Cardiac muscle cell (in vitro differentiated cells and primary cell): ENCODE measurements around the gene SHC3. TPM values are rescaled to one million over a fixed set of nuclear protein-coding genes. Genes with fewer than 3 reads are reported as not detected.

ENCODE experiments used
- DNase-seq, 2 donors: peaks; one replicate each; pipeline versions ENCODE4 v3.0.0 to v3.0.0-alpha.2; 2010 to 2017; ENCODE audit warnings: low read depth in 1 of 2, low spot score in 1 of 2
- H3K27ac ChIP-seq: fragments of 200-600 bp; sonication (generic); 2 replicates; pipeline ENCODE4 v1.5.1; 2016
- H3K27me3 ChIP-seq: fragments of 200-600 bp; sonication (generic); 2 replicates; pipeline ENCODE4 v1.6.0; 2016; ENCODE audit warnings: control low read depth
- H3K36me3 ChIP-seq: fragments of 200-600 bp; sonication (generic); 2 replicates; pipeline ENCODE4 v1.5.1; 2016; ENCODE audit warnings: control low read depth
- H3K4me1 ChIP-seq: fragments of 200-600 bp; sonication (generic); 2 replicates; pipeline ENCODE4 v1.8.1; 2017; ENCODE audit warnings: low read depth, mild to moderate bottlenecking, mixed run types
- H3K4me3 ChIP-seq: fragments of 200-600 bp; sonication (generic); 2 replicates; pipeline ENCODE4 v1.5.1; 2016; ENCODE audit warnings: mild to moderate bottlenecking
- H3K9me3 ChIP-seq: fragments of 200-600 bp; sonication (generic); 2 replicates; pipeline ENCODE4 v1.5.1; 2017; ENCODE audit warnings: low read depth, mild to moderate bottlenecking, control low read depth
- polyA plus RNA-seq: library from polyadenylated mRNA; unstranded; fragments of >200 nt; fragmentation: Nextera tagmentation; extraction: Ambion mirVana; gene quantifications from 2 replicates; pipeline ENCODE4 v1.2.1, GENCODE V29; 2016
- total RNA-seq: library from RNA; depleted of rRNA; stranded (reverse); fragments of >200 nt; gene quantifications from 2 replicates; pipeline ENCODE4 v1.2.3, GENCODE V29; 2016
- TF ChIP-seq, protein P1 (sequence below): IDR thresholded peaks from 2 replicates; pipeline ENCODE4 v1.5.1; 2012; ENCODE audit warnings: low read depth, mild to moderate bottlenecking, low read length

Gene SHC3
- total and polyA plus RNA-seq, 2 experiments from 2014 or later, result 0.27 to 0.34 TPM

DNA sequence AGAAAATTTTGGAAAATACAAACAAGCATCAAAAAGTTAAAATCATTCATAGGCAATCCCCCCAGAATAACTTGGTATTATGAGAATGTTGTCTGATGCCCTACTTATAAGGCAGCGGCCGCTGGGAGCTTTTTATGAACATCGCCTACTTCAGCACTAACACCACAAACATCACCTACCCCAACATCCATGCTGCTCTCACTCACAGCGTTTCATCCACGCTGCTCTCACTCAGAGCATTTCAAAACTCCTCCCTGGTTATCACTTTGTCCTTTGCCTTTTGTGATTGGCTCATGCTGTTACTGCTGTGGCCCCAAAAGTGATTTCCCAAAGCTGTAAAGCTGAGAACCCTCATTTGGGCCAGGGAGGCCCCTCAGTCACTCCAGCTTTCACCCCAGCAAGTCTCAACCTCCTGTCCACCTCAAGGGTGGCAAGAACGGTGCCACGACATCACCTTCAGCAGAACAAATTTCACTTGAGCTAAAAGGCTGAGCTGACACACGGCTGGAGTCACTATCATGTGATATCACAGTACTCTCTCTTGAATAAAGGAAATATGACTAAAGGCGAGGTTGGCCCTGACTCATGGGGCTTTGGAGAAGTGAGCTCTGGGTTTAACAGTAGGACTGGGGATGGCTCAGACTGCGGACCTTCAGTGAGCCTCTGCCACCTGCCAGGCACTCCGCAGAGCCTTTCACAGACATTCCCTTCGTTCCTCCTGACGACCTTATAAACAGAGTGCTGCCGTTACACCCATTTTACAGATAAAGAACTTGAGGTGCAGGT lies 25.2 kb downstream of the SHC3 start:
- DNase-seq, result peak in 1 of 2 donors; percentile 61
- H3K4me3 ChIP-seq, result no peak overlapping the region

DNA sequence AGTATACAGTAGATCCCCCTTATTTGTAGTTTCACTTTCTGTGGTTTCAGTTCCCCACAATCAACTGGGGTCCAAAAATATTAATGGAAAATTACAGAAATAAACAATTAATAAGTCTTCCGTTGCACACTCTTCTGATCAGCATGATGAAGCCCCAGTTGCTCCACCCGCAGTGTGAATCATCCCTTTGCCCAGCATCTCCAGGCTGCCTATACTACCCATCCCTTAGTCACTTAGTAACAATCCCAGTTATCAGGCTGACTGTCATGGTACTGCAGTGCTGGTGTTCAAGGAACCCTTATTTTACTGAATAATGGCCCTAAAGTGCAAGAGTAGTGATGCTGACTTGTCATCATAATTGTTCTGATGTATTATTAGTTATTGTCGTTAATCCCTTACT lies 28.9 kb downstream of the SHC3 start:
- Histone ChIP-seq H3K9me3 (no peaks in the 10 kb centered on the region), H3K27me3 (no peaks in the 10 kb centered on the region), H3K4me1 (no peaks in the 10 kb centered on the region), H3K36me3 (no peaks in the 10 kb centered on the region), H3K4me3 (no peak overlapping the region), H3K27ac (no peak overlapping the region)
- TF ChIP-seq, protein P1, sequence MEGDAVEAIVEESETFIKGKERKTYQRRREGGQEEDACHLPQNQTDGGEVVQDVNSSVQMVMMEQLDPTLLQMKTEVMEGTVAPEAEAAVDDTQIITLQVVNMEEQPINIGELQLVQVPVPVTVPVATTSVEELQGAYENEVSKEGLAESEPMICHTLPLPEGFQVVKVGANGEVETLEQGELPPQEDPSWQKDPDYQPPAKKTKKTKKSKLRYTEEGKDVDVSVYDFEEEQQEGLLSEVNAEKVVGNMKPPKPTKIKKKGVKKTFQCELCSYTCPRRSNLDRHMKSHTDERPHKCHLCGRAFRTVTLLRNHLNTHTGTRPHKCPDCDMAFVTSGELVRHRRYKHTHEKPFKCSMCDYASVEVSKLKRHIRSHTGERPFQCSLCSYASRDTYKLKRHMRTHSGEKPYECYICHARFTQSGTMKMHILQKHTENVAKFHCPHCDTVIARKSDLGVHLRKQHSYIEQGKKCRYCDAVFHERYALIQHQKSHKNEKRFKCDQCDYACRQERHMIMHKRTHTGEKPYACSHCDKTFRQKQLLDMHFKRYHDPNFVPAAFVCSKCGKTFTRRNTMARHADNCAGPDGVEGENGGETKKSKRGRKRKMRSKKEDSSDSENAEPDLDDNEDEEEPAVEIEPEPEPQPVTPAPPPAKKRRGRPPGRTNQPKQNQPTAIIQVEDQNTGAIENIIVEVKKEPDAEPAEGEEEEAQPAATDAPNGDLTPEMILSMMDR, result no peak
- peak in 1 of 2 donors; percentile 57 for DNase-seq

More for the DNA sequence above, 25.2 kb downstream of the SHC3 start:
- Histone ChIP-seq H3K4me1 (no peaks in the 10 kb centered on the region), H3K27me3 (no peaks in the 10 kb centered on the region), H3K9me3 (no peaks in the 10 kb centered on the region), H3K27ac (no peak overlapping the region), H3K36me3 (no peaks in the 10 kb centered on the region)
- TF ChIP-seq, protein P1, result no peak

DNA sequence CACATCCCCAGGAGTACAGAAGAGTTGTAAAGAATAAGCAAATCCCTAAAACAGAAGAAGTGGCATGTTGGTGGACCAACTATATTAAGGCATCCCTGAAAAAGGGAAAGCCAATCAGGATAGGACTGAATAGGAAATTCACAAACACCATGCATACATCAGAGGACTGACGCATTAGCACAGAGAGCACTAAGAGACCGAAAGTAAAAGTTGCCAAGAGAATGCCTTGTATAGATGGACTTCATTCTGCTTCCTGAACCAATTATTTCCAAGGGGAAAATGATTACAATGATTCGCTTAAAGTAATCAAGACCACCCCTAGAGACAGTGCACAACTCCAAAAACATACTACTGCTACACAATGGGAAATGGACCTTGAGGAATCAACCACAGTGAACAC lies 33.5 kb downstream of the SHC3 start:
- no peak overlapping the region for H3K27ac ChIP-seq
- H3K4me1 ChIP-seq, result no peaks in the 10 kb centered on the region
- TF ChIP-seq, protein P1, result no peak

DNA sequence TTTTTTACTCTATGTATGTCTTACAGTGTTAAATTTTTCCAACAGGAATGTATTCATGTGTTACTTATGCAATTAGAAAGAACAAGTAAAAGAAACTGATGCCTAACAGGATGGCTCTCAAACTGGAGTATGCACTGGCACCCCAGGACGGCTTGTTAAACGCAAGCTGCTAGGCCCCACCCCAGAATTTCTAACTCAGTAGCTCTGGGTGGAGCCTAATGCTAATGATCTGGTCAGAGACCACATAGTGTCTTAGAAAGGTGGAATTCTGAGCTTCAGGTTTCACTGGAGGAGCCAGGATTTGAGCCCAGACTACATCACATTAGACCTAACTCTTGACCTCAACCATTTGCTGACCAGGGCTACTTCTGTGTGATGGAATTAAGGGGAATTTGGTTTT lies 34.4 kb downstream of the SHC3 start:
- Histone ChIP-seq H3K36me3 (no peaks in the 10 kb centered on the region), H3K9me3 (no peaks in the 10 kb centered on the region), H3K27ac (no peak overlapping the region), H3K4me3 (no peak overlapping the region), H3K27me3 (no peaks in the 10 kb centered on the region), H3K4me1 (peaks cover 7% of the 10 kb centered on the region)
- DNase-seq, result no peak
- TF ChIP-seq, protein P1, result no peak

More for the DNA sequence above, 33.5 kb downstream of the SHC3 start:
- H3K27me3 ChIP-seq, result no peaks in the 10 kb centered on the region
- no peaks in the 10 kb centered on the region for H3K36me3 ChIP-seq
- H3K4me3 ChIP-seq, result no peak overlapping the region
- no peaks in the 10 kb centered on the region for H3K9me3 ChIP-seq
- peak in 1 of 2 donors; percentile 49 for DNase-seq

DNA sequence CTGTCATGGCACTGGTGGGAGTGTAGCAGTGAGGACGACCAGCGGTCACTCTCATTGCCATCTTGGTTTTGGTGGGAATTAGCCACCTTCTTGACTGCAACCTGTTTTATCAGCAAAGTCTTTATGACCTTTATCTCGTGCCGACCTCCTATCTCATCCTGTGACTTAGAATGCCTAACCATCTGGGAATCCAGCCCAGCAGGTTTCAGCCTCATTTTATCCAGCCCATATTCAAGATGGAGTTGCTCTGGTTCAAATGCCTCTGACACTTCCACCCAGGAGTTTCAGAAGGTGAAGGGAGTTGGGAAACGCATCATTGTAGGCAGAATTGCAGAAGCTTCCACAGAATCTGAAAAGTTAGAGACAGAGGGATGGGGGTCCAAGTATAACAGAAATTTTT lies 35.4 kb downstream of the SHC3 start:
- no peaks in the 10 kb centered on the region for H3K27me3 ChIP-seq
- TF ChIP-seq, protein P1, result no peak
- no peaks in the 10 kb centered on the region for H3K36me3 ChIP-seq
- no peak overlapping the region for H3K27ac ChIP-seq
- peaks cover 8% of the 10 kb centered on the region for H3K4me1 ChIP-seq
- H3K9me3 ChIP-seq, result no peaks in the 10 kb centered on the region
- no peak for DNase-seq
- no peak overlapping the region for H3K4me3 ChIP-seq
